Osteoblast (primary cell): ENCODE results near the gene SLC37A2. TPM values are rescaled to one million over a fixed set of nuclear protein-coding genes. Genes with fewer than 3 reads are reported as not detected.
A peak's percentile ranks its signal among the peaks of the same experiment; 100 is the strongest.

Source experiments
- DNase-seq: peaks from one replicate; pipeline ENCODE4 v3.0.0; 2011; ENCODE audit warnings: low spot score, mixed read lengths; ENCODE audit not compliant: insufficient read length; ENCODE audit errors: missing footprints
- H2AFZ ChIP-seq: 2 replicates; pipeline ENCODE4 v1.6.0; 2011; ENCODE audit warnings: mild to moderate bottlenecking, low read length
- H3K27ac ChIP-seq: 2 replicates; pipeline ENCODE4 v1.5.1; 2011; ENCODE audit warnings: mild to moderate bottlenecking, low read depth, low read length, moderate library complexity
- H3K27me3 ChIP-seq: 2 replicates; pipeline ENCODE4 v1.6.0; 2012; ENCODE audit warnings: mild to moderate bottlenecking, control low read depth, inconsistent platforms, low read length, moderate library complexity; ENCODE audit not compliant: insufficient read depth
- H3K36me3 ChIP-seq: 2 replicates; pipeline ENCODE4 v1.5.1; 2011; ENCODE audit warnings: mild to moderate bottlenecking, low read length, control low read depth, moderate library complexity; ENCODE audit not compliant: insufficient read depth
- H3K4me1 ChIP-seq: 2 replicates; pipeline ENCODE4 v1.5.1; 2011; ENCODE audit warnings: mild to moderate bottlenecking, low read length, control low read depth, moderate library complexity; ENCODE audit not compliant: insufficient read depth
- H3K4me2 ChIP-seq: 2 replicates; pipeline ENCODE4 v1.6.0; 2011; ENCODE audit warnings: mild to moderate bottlenecking, low read length; ENCODE audit not compliant: insufficient read depth
- H3K4me3 ChIP-seq: fragments of 200-600 bp; sonication (generic); 3 replicates; pipeline ENCODE4 v1.5.1; 2012; ENCODE audit warnings: mild to moderate bottlenecking, low read length, inconsistent platforms; ENCODE audit not compliant: insufficient read depth
- H3K79me2 ChIP-seq: 2 replicates; pipeline ENCODE4 v1.6.0; 2012; ENCODE audit warnings: mild to moderate bottlenecking, low read length, control low read depth, inconsistent platforms; ENCODE audit not compliant: insufficient read depth
- H3K9me3 ChIP-seq: 2 replicates; pipeline ENCODE4 v1.5.1; 2011; ENCODE audit warnings: low read depth, low read length, control low read depth
- H4K20me1 ChIP-seq: 2 replicates; pipeline ENCODE4 v1.6.0; 2012; ENCODE audit warnings: mild to moderate bottlenecking, low read length, control low read depth; ENCODE audit not compliant: insufficient read depth
- total RNA-seq: library from RNA; depleted of rRNA; stranded (reverse); fragments of >200 nt; gene quantifications from 2 replicates; pipeline ENCODE4 v1.2.3, GENCODE V29; 2012
- TF ChIP-seq, protein P1 (sequence below): IDR thresholded peaks from 2 replicates; pipeline ENCODE4 v1.5.1; 2011; ENCODE audit warnings: mild to moderate bottlenecking, low read depth, low read length, moderate library complexity; ENCODE audit errors: extremely low read depth

The SLC37A2 gene
- total RNA-seq, 1 donor: 0.36 TPM

DNA sequence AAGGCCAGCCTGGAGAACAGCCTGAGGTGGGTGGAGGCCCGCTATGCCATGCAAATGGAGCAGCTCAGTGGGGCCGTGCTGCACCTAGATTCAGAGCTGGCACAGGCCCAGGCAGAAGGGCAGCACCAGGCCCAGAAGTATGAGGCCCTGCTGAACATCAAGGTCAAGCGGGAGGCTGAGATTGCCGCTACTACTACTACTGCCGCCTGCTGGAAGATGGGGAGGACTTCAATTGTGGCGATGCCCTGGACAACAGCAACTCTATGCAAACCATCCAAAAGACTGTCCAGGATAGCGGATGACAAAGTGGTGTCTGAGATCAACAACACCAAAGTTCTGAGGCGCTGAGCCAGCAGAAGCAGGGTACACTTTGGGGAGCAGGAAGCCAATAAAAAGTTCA, 51.4 kb downstream of the SLC37A2 start:
- TF ChIP-seq, protein P1, sequence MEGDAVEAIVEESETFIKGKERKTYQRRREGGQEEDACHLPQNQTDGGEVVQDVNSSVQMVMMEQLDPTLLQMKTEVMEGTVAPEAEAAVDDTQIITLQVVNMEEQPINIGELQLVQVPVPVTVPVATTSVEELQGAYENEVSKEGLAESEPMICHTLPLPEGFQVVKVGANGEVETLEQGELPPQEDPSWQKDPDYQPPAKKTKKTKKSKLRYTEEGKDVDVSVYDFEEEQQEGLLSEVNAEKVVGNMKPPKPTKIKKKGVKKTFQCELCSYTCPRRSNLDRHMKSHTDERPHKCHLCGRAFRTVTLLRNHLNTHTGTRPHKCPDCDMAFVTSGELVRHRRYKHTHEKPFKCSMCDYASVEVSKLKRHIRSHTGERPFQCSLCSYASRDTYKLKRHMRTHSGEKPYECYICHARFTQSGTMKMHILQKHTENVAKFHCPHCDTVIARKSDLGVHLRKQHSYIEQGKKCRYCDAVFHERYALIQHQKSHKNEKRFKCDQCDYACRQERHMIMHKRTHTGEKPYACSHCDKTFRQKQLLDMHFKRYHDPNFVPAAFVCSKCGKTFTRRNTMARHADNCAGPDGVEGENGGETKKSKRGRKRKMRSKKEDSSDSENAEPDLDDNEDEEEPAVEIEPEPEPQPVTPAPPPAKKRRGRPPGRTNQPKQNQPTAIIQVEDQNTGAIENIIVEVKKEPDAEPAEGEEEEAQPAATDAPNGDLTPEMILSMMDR: peak; percentile 34
- Histone ChIP-seq H3K79me2 (peaks cover 9% of the 10 kb centered on the region), H3K27me3 (peaks cover 9% of the 10 kb centered on the region), H3K4me1 (no peaks in the 10 kb centered on the region), H3K36me3 (no peaks in the 10 kb centered on the region), H3K4me3 (no peak overlapping the region), H2AFZ (no peak overlapping the region), H3K4me2 (no peak overlapping the region), H4K20me1 (no peaks in the 10 kb centered on the region), H3K9me3 (no peaks in the 10 kb centered on the region), H3K27ac (no peak overlapping the region)
- no peak for DNase-seq

DNA sequence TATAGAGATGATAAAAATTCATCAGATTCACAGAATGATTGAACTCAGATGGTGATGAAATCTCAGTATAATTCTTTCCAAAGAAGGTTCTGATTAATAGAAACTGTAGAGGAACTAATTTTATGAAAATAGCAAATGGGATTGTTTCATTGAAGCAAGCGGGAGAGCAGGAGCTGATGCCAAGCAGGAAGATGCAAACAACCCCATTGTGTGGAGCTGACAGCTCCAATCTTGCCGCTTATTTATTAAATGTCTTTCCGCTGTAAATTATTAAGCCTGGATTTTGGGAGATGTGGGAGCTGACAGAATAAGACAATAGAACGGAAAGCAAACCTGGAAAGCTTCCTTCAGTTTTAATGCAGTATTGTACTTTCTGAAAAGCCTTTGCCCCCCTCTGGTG, 54.3 kb downstream of the SLC37A2 start:
- H3K27me3 ChIP-seq: peaks cover 9% of the 10 kb centered on the region
- no peaks in the 10 kb centered on the region for H3K4me1 ChIP-seq
- no peaks in the 10 kb centered on the region for H3K36me3 ChIP-seq
- no peaks in the 10 kb centered on the region for H4K20me1 ChIP-seq
- H3K79me2 ChIP-seq: no peaks in the 10 kb centered on the region
- H2AFZ ChIP-seq: no peak overlapping the region
- DNase-seq: no peak
- H3K9me3 ChIP-seq: no peaks in the 10 kb centered on the region
- TF ChIP-seq, protein P1: no peak
- no peak overlapping the region for H3K4me3 ChIP-seq
- no peak overlapping the region for H3K4me2 ChIP-seq
- no peak overlapping the region for H3K27ac ChIP-seq

DNA sequence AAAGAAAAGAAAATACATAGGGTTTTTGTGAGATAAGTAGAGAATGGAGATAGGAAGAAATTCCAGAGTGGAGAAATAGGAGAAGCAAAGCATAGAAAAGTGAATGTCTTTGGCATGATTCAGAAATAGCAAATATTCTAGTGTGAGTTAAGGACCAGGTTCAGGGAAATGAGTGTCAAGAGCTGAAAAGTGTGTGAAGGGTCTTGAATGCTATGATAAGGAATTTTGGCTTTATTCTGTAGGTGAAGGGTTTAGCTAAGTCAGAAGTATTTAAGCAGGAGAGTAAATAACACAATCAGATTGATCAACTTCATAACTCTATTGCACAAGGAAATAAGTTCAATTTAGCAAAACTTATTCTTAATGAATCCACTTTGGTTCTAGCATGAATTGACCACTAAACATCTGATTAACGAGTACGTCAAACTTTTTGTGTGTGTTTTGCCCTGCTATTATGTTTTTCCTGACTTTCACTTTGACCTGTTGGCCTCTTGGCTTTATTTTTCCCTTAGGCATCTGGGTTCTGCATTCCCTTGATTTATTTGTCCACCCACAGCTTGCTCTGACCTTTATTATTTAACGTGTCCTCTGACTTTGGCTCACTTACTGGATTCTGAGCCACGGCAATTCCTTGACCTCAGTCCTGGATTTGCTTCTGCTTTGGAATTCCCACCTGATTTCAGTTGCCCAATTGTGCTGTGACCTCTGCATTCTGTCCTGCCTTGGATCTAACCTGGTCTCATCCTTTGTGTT, 60.3 kb downstream of the SLC37A2 start:
- peak overlapping the region; percentile 89 for H2AFZ ChIP-seq
- no peak overlapping the region for H3K27ac ChIP-seq
- no peaks in the 10 kb centered on the region for H3K79me2 ChIP-seq
- H3K4me1 ChIP-seq: peaks cover 4% of the 10 kb centered on the region
- H4K20me1 ChIP-seq: no peaks in the 10 kb centered on the region
- DNase-seq: no peak
- peak overlapping the region; percentile 34 for H3K4me3 ChIP-seq
- peak overlapping the region; percentile 67 for H3K4me2 ChIP-seq
- H3K27me3 ChIP-seq: peaks cover 3% of the 10 kb centered on the region
- H3K9me3 ChIP-seq: no peaks in the 10 kb centered on the region
- TF ChIP-seq, protein P1: no peak
- H3K36me3 ChIP-seq: no peaks in the 10 kb centered on the region

DNA sequence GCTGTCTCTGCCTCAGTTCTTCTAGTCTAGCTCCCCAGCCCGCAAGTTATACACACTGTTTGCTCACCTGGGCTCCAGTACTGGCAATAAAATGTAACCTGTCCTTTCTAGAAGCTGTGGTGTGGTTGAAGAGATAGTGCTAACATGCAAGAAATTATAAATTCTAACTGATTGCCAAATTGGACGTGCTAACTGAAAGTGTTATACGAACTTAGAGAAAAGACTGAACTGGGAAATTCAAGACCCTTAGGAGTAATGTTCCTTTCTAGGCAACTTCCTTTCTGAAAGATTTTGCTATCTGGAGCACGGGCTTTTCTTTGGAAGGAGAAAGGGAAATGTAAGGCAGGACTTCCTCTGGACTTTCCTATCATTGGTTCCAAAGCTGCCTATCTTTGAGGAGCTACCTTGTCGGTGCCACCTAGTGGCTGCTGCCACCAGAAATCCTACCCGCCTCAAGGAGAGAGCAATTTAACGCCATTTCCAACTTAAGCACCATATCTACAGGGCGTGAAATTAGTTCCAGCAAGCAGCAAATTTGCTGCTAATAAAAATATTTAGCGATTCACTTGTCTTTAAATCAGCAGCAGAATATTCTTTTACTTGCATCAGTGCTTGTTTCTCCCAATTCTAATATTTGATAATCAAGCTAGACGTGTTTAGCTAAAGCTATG, 61.0 kb downstream of the SLC37A2 start:
- Histone ChIP-seq H3K36me3 (no peaks in the 10 kb centered on the region), H3K4me3 (peak overlapping the region; percentile 34), H3K27ac (no peak overlapping the region), H3K4me1 (peaks cover 8% of the 10 kb centered on the region), H2AFZ (peak overlapping the region; percentile 89), H3K9me3 (no peaks in the 10 kb centered on the region), H3K79me2 (no peaks in the 10 kb centered on the region), H4K20me1 (no peaks in the 10 kb centered on the region), H3K27me3 (peaks cover 3% of the 10 kb centered on the region), H3K4me2 (peak overlapping the region; percentile 67)
- DNase-seq: no peak
- TF ChIP-seq, protein P1: peak; percentile 66
